Dedifferentiated amniotic fluid mesenchymal stem cell (primary cell): Measurements from ENCODE around the gene OR2V1.
A peak's percentile ranks its signal among the peaks of the same experiment; 100 is the strongest.
"Not testable (repeated sequence)": the region's sequence is repeated elsewhere in the genome, so short reads cannot be mapped to it uniquely, and the experiment has no call there.

Experiments
- DNase-seq: peaks from one replicate; pipeline ENCODE4 v3.0.0-alpha.2; 2016; ENCODE audit errors: extremely low spot score

Gene OR2V1

DNA sequence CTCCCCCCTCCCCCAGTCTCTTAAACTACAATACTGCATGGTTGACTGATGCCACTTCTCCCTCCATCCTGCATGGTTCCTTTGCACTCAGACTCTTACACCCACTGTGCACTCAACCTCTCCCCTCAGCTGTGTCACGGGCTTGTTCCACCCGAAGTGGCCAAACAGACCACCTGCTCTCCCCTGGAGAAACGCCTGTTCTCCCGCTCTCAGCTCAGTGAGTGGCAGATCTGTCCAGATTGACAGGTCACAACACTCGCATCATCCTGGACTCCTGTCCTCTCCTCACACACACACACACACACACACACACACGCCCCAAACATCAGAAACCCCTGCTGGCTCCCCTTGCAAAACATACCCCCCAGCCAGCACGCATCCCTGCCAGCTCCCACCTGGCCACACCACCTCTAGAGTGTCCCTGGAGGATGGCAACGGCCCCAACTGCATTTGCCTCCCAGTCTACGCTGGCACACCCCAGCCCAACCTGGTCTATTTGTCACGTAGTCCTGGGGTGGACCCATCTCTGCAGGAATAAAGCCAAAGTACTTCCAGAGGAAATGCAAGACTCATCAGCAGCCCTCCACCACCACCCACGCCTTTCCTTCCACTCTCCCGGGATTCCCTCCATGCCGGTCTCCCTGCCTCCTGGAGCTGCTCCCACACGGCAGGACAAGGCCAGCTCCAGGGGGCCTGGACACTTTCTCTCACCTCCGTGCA, 2.9 kb downstream of the OR2V1 start:
- no peak for DNase-seq

DNA sequence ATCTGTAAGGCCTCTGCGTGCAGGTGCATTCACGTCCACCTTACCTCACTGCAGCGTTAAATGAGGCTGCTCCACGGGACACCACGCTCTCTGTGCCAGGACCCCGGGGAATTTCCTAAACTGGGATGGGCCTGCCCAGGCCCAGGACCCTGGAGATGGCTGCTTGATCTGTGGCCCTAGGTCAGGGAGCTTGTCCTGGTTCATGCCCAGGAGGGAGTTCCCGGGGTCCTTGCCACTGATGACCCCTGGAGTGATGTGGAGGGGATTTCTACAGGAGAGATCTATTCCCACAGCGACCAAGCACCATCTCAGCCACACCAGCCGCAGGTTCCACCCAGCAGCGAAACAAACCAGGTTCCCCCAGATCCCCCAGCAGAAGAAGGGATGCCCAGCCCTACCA, 3.5 kb downstream of the OR2V1 start:
- no peak for DNase-seq

DNA sequence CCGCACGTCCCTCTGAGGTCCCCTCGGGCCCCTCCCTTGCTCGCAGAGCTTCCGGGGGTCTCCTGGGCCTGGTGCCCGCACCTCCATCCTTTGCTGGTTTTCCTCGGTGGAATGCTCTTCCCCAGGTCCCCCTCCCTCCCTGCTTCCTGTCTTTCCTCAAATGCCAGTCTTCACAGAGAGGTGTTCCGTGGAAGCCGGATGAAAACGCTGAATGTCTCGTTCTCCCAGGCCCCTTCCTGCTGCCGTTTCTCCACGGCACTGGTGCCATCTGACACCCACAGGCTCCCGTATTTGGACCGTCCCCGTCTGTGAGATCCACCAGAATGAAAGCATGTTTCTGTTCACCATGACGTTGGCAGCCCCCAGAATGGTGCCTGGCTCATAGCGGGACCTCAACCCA, 4.1 kb downstream of the OR2V1 start:
- no peak for DNase-seq

DNA sequence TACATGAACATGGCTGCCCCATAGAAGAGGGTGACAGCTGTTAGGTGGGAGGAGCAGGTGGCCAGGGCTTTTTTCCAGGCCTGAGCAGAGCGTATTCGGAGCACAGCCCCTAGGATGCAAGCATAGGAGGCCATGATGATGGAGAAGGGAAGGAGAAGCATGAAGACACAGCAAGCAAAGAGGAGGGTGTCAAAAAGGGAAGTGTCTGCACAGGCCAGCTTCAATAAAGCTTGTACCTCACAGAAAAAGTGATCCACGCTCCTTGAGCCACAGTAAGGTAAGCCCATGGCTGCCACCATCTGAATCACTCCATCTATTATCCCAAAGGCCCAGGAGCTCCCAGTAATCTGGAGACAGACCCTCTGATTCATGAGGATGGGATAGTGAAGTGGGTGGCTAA, 6.4 kb downstream of the OR2V1 start:
- DNase-seq, result no peak

DNA sequence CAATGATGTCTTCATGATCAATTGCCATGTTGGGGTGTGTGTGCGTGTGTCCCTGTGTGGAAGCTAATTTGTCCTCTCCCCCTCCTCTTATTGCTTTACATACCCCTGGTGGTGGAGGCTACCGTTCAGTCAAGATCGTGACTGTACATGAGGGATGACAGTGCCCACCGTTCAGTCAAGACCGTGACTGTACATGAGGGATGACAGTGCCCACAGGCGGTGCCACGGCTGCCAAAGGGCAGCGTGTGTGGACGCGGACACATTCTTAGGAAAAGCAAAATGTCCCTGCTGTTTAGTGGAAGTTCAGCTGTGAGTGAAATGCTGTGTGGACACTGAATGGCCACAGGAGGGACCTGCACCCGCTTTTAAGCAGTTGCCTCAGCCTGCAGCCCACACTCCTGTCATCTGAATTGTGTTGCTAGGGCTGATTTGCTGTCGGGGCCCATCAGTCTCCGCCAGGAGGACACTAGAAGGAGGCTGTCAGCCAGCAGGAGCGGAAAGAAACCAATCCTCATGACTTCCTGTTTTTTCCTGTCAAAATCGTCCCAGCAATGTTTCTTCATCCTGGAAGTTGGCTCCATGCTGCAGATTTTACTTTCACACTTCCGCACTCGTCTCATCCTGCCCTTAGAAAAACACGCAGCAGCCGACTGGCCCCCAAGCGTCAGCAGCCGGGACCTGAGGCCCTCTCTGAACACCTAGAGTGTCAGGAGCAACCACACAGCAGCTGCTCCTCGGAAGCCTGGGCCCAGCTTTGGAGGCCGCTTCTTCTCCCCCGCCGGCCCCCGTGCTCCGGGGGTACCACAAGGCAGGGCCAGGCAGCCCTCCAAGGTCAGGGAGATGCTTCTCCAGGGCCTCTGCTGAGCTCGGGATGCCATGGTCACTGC, 9.1 kb downstream of the OR2V1 start:
- DNase-seq, result no peak

DNA sequence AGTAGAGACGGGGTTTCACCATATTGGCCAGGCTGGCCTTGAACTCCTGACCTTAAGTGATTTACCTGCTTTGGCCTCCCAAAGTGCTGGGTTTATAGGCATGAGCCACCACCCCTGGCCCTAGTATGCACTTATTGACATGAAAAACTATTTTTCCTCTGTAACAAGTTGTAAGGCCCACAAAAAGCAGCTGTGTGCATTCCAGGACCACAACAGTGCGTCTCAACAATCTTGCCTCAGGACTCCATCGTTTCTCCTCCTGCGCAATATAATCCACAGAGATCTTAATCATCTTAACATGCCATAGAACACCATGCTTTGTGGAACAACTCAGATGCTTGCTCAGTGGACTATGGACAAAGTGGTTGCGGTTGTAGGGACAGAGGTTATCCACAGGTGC, 10.2 kb downstream of the OR2V1 start:
- DNase-seq, result no peak

DNA sequence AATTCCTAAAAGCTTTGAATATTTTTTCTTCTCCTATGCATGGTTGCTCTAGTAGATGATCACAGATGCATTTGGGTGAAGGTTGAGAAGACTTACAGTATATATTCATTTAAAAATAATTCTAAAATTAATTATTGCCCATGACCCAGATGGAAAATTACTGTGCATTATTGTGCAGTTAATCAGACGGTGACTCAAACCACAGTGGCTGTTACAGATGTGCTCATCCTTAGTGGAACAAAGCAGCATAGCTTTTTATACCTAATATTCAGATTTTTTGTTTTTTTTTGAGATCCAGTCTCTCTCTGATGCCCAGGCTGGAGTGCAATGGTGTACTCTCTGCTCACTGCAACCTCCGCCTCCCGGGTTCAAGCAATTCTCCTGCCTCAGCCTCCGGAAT, 10.7 kb downstream of the OR2V1 start:
- DNase-seq, result no peak

DNA sequence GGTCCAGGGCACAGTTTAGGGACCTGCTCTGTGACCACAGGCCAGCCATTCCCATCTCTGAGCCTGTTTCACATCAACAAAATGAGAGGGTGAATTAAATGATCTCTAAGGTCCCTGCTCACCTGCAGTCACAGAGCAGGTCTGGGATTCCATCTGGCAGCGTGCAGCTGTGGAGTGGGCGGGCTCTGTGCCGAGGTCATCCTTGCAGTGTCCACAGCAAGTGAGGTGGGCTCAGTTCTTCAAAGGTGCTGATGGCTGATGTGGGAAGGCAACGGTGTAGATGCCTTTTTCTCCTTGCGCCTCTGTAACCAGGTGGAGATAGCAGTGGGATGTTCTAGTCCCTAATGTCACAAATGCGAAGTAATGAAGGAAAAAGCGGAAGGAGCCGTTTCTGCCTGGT, 11.9 kb downstream of the OR2V1 start:
- no peak for DNase-seq

DNA sequence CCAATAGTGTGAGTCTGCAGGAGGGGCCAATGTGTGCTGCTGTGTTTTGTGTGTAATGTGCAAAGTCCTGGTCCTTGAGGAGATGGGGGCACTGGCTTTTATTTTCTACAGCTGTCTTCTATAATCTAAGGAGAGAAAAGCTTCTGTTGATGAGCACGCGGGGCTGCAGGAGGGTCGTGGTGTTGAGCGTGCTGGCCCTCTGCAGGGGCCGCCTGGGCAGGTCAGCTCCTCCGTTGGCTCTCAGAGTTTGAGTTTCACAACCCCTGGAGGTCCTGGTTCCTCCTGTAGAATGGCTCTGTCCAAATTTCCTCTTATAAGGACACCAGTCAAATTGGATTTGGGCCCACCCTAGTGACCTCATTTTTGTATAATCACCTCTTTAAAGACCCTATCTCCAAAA, 12.6 kb downstream of the OR2V1 start:
- DNase-seq, result no peak

DNA sequence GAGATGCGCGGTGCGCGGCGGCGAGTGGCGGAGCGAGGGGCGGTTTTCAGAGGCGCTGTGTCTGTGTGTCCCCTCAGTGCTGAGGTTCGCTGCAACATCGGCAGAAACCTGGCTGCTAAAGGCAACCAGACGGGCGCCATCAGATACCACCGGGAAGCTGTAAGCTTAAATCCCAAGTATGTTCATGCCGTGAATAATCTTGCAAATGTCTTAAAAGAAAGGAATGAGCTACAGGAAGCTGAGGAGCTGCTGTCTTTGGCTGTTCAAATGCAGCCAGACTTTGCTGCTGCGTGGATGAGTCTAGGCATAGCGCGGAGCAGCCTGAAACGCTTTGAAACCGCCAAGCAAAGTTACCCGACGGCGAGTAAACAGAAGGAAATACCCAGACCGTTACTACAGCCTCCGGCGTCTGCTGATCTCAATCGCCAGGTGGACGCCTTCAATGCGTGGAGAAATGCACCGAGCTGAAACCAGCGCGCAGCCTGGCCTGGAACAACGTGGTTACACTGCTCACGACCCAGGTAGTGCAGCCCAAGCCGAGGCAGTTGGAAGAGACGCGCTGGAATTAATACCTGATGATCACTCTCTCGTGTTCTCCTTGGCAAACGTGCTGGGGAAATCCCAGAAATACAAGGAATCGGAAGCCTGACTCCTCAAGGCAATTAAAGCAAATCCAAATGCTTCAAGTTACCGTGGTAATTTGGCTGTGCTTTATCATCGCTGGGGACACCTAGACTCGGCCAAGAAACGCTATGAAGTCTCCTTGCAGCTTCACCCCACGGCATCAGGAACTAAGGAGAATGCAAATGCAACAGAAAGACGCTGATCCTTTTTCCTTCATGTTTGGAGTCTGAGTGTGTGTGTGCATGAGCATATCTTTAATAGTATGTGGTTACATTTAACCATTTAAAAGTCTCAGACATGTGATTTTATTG, 15.9 kb downstream of the OR2V1 start:
- DNase-seq, result peak; percentile 18

DNA sequence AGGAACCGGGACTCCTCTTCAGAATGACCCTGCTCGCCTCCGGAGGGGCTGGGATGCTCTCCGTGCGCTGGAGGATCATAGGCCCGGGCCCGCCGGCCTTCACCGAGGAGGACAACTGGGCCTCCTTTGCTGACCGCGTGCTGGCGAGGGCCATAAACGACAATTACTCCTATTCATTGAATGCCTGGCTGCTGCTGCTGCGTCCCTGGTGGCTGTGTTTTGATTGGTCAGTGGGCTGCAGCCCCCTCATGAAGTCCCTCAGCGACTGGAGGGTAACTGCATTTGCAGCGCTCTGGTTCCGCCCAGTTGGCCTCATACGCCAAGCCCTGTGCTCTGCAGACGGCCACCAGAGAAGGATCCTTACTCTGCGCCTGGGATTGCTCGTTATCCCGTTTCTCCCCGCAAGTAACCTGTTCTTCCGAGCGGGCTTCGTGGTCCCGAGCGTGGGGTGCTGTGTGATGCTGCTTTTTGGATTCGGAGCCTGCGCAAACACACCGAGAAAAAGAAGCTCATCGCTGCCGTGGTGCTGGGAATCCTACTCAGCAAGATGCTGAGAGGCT, 16.6 kb downstream of the OR2V1 start:
- DNase-seq, result no peak

DNA sequence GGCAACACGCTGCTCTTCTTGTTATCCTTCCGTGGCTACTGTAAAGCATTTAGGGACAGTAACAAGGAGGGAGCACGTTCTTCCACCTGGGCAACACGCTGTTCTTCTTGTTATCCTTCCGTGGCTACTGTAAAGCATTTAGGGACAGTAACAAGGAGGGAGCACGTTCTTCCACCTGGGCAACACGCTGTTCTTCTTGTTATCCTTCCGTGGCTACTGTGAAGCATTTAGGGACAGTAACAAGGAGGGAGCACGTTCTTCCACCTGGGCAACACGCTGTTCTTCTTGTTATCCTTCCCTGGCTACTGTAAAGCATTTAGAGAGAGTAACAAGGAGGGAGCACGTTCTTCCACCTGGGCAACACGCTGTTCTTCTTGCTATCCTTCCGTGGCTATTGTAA, 17.4 kb downstream of the OR2V1 start:
- not testable (repeated sequence) for DNase-seq

DNA sequence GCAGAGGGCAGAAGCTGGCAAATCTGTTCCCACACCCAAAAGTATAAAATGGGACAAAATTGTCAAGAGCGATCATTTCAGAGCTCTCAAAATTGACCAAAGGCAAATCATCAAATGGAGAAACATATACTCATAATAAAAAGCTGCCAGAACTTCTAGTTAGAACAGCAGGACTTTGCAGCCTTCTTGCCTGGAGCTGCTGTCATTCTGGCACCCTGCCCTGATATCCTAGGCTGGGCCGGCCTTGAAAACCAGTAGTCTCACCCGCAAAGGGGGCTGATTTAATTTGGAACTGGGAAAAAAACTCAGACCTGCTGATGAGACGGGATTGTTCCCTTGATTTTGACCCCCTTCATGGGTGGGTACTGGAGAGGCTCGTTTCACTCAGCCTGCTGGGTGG, 18.5 kb downstream of the OR2V1 start:
- no peak for DNase-seq

DNA sequence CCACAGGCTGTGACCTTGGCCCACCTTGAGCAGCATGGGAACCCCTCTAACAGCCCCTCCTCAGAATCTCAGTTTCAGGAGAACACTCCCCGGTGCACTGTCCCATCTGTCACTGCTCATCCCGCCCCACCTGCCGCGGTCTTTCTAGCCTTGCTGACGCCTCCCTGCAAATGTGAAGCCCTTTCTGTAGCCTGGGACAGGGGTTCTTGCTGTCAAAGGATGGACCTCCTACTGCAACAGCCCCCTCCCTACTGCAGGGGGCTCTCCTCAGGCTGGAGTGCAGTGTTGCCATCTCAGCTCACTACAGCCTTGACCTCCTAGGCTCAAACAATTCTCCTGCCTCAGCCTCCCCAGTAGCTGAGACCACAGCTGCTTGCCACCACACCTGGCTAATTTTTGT, 20.0 kb downstream of the OR2V1 start:
- DNase-seq, result no peak

DNA sequence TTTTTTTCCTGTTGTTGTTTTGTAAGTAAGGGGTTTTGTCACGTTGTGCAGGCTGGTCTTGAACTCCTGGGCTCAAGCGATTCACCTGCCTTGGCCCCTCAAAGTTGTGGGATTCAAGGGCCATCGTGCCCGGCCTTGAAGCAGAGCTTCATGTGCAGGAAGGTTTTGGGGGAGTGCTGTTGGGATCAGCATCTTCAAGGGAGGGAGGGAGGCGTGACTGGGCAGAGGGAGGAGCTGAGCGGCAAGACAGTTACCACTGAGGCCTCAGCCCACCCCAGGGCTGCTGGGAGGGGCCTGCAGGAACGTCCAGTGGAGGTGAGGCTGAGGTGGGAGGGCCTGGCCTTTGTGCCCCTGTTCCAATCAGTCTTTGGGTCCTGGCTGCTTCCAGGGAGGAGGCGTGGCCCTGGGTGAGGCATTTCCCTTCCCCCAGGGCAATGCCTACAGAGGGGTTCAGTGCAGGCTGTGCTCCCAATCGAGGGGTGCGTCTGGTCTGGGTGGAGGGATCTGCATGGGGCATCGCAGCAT, 21.4 kb downstream of the OR2V1 start:
- DNase-seq, result no peak

DNA sequence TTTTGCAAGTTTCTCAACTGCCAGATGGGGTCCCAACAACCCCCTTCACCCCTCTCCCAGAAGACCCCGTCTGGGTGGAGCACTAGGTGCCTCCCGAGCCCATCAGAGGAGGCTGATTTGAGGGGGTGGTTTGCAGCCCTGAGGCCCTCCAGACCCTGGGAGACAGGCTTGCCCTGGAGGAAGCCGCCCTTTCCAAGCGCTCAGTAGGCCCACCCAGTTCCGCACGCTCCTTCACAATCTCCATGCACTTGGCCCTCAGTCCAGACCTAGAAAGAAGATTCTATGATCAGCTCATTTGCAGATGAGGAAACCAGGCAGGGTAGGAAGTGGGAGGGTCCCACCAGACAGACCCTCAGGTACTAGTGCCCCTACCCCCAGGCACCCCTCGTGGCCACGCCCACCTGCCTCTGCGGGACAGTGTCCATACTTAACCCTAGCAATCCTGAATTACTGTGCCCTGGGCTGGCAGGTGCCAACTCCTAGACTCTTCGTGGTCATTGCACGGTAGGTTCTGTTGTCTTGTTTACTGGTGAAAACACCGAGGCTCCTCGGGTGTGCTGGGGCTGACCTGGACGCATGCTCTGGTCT, 22.3 kb downstream of the OR2V1 start:
- DNase-seq, result no peak

DNA sequence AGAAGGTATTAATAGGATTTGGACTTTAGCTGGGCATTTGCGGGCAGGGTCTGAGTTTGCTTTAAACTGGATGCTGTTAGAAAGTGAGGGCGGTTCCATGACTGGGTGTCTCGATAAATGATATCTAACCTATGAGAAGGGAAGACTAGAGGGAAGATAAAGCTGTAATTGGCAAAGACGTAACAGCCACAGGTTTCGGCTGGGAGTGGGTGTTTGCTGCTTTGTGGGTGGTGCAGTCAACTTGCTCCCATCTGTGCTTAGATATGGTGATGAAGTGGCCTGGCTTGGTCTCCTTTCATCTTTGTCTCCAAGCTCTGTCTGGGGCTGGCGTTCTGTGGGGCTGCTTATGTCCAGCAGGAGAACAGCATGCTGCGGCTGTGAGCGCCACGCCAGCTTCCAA, 23.3 kb downstream of the OR2V1 start:
- no peak for DNase-seq

DNA sequence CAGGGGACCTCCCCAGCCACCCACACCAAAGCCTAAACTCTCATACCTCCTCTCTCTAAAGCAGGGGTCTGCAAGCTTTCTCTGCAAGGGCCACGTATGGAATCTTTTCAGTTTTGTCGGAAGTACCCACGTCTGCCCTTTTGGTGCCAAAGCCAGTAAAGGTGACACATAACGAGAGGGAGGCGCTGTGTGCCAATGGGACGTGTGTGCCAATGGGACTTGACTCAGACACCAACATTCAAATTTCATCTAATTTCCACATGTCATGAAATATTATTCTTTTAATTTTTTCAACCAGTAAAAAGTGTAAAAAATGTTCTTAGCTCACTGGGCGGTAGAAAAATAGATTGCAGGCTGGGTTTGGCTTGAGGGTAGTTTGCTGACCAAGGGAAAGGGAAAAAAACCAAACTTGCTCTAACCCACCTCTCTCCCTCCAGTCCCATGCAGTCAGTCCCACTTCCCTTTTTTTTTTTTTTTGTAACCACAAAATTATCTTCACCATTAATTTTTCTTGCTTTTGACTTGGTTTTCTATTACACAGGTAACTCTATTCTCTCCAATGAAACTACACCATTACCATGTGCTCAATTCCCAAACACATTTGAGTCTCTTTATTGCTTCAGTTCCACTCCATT, 25.5 kb downstream of the OR2V1 start:
- no peak for DNase-seq

DNA sequence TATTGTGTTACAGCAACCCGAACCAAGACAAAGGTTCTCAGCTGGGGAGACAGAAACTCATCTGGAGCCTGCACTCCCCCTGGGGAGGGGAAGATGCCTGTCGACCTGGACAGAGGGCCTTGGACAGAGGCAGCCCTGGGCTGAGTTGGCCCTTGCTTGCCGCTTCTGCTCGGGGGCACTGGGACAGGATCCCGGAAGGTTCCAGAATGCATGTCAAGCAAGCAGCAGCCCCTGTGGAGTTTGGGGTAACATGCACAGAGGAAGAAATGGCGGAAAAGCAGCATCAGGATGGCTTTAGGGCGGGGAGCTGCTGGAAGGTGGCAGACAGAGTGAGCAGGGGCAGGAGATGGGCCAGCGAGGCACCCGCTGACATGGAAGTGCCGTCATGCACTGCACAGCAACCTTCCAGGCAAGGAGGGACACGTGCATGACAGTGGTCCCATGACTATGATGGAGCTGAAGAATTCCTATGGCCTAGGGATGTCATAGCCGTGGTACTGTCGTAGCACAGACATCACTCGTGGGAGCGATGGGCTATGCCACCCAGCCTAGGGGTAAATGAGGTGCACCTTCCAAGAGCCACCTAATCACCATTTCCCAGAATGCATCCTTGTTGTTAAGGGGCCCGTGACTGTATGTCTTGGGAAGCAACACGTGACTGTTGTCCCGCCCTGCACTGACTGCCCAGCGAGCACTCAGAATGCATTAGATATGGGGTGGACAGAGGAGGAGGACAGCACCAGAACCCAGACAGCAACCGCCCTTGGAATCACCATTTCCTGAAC, 26.2 kb downstream of the OR2V1 start:
- not testable (repeated sequence) for DNase-seq

DNA sequence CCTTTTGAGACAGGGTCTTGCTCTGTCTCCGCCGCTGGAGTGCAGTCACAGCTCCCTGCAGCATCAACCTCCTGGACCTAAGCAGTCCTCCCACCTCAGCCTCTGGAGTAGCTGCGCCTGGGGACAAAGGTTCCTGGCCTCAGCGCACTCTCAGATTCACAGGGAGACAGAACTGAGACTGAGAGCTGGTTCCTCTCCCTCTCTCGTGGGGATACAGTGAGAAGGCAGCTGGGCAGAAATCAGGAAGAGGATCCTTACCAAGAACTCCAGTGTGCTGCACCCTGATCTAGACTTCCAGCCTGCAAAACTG, 26.8 kb downstream of the OR2V1 start:
- DNase-seq, result not testable (repeated sequence)
